ENCODE measurements around the gene OLFM2.
"Not testable (repeated sequence)": the region's sequence is repeated elsewhere in the genome, so short reads cannot be mapped to it uniquely, and the experiment has no call there.

Gene OLFM2

GRCh38 chr19:9823816-9824215, 112.5 kb downstream of the OLFM2 start:
- DNase-seq = no peak

- not testable (repeated sequence) for DNase-seq
Observed at GRCh38 chr19:9820034-9820433, 116.3 kb downstream of the OLFM2 start.

GRCh38 chr19:9819596-9819909, 116.8 kb downstream of the OLFM2 start:
- DNase-seq = no peak

- DNase-seq = peak; percentile 99
Observed at GRCh38 chr19:9818734-9819595, 117.3 kb downstream of the OLFM2 start, which contains the start of gene FBXL12. FBXL12 (minus strand) TSS chr19:9819079; CDS start chr19:9818813, 266 bp downstream.

- DNase-seq = no peak
Observed at GRCh38 chr19:9818175-9818733, 118.1 kb downstream of the OLFM2 start.

- DNase-seq = no peak
Observed at GRCh38 chr19:9811139-9811538, 125.2 kb downstream of the OLFM2 start.

- no peak for DNase-seq
Observed at GRCh38 chr19:9808855-9809824, 127.2 kb downstream of the OLFM2 start.

GRCh38 chr19:9806803-9807202, 129.5 kb downstream of the OLFM2 start:
- DNase-seq = no peak
